HG02623 (cell line): ENCODE measurements around the gene MEX3D.
"Not testable (repeated sequence)": the region's sequence is repeated elsewhere in the genome, so short reads cannot be mapped to it uniquely, and the experiment has no call there.

Experiments used
- ATAC-seq: cut with Tn5 transposase; IDR thresholded peaks from one replicate; pipeline ENCODE4 v1.9.1; 2021; ENCODE audit warnings: moderate library complexity; ENCODE audit not compliant: unreplicated experiment

The MEX3D gene

GRCh38 chr19:1522061-1522460 lies 46.1 kb downstream of the MEX3D start:
- no peak for ATAC-seq

DNA sequence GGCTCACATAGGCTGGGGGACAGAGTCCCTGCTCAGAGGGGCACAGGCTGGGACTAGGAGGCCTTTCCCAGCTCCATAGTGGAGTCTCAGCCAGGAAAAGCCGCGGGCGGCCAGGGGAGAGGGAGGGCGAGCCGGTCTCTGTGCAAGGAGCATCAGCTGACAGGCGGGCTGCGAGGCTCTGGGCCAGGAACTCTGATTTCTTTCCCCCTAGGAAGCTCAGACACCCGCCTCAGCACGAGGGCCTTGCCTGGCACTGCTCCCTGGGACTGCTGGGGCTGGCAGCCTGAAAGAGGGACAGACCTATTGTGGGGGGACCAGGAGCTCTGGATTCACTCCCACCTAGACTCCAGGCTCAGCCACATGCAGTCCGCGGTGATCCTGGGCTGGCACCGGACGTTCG lies 46.5 kb downstream of the MEX3D start:
- no peak for ATAC-seq

DNA sequence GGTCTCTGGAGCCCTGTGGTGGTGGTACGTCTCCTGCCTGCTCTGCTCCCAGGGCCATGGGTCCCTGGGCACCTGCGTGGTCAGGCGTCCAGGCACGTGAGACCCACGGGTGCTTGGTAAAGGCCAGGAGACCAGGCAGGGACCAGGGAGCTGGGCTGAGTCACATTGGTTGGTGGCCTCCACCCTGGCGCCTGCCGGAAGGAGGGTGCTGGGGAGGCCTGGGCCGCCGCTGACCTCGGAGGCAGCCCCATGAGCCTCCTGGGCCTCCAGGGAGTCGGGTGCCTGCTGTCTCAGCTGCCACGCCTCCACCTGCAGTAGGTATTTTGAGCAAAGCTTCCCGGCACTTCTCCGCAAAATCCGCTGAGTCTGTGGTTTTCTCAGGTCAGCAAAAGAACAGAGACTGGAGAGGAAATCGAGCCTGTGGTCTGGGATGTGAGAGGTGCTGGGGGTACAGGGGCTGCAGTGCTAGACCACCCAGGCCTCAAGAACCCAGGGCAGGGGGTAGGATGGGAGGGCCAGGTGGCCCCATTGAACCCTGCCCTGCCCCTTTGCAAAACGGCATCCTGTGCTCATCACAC lies 47.8 kb downstream of the MEX3D start:
- ATAC-seq, result no peak

DNA sequence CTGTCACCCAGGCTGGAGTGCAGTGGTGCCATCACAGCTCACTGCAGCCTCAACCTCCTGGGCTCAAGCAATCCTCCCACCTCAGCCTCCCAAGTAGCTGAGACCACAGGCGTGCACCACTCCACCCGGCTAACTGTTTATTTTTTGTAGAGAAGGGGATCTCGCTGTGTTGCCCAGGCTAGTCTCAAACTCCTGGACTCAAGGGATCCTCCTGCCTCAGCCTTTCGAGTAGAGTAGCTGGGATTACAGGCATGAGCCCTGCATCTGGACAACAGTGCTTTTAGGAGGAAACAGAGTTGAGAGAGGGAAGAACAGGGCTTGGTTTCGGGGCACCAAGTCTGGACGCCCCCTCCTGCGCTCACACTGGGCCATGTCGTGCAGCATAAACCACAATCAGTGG lies 48.3 kb downstream of the MEX3D start:
- ATAC-seq, result not testable (repeated sequence)

- no peak for ATAC-seq
These were observed 49.7 kb downstream of the MEX3D start for GRCh38 chr19:1518471-1518870.

DNA sequence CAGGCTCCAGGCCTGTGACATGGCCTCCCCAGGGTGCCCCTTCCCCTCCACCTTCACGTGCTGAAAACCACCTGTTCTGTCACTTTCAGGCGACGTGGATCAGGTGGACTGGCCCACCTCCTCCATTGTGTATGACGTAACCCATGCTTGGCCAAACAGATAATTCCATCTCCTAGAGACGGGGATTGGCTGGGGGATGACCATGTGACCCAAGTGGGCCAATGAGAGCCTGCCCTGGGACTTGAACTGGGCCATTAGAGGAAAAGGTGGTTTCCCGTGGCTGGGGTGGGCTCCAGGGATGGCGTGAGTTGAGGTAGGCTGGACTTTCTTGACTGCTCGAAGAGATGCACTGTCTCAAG lies 51.8 kb downstream of the MEX3D start:
- ATAC-seq, result no peak

DNA sequence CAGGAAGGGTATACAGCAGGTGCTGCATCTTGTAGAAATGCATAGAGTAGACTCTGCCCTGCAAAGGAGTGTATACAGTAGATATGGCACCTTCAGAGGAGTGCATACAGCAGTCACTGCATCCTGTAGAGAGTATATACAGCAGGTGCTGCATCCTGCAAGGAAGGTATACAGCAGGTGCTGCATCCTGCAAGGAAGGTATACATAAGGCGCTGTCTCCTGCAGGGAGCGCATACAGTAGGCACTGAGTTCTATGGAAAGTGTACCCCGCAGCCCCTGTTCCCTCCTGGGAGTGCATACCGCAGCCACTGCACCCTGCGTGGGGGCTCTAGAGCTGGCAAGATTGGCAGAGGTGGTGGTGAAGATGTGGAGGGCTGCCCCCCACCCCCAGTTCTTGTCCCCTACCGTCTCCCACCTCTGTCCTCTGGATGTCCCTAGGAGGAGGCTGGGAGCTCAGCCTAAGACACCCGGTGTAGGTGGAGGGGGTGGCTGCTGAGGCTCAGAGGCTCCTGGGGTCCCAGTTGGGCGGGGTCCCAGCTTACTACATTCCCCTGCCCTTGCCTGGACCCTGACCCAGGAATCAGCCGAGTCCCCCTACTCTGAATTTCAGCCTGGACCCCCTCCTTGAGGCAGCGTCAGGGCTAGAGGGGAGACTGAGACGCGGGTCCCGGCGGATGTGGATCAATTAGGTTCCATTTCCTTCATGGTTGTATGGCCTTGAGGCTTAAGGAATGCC lies 53.0 kb downstream of the MEX3D start:
- ATAC-seq, result no peak

- ATAC-seq, result no peak
These were observed 53.8 kb downstream of the MEX3D start for GRCh38 chr19:1514295-1514661.

- no peak for ATAC-seq
These were observed 54.4 kb downstream of the MEX3D start for GRCh38 chr19:1513499-1514294.

DNA sequence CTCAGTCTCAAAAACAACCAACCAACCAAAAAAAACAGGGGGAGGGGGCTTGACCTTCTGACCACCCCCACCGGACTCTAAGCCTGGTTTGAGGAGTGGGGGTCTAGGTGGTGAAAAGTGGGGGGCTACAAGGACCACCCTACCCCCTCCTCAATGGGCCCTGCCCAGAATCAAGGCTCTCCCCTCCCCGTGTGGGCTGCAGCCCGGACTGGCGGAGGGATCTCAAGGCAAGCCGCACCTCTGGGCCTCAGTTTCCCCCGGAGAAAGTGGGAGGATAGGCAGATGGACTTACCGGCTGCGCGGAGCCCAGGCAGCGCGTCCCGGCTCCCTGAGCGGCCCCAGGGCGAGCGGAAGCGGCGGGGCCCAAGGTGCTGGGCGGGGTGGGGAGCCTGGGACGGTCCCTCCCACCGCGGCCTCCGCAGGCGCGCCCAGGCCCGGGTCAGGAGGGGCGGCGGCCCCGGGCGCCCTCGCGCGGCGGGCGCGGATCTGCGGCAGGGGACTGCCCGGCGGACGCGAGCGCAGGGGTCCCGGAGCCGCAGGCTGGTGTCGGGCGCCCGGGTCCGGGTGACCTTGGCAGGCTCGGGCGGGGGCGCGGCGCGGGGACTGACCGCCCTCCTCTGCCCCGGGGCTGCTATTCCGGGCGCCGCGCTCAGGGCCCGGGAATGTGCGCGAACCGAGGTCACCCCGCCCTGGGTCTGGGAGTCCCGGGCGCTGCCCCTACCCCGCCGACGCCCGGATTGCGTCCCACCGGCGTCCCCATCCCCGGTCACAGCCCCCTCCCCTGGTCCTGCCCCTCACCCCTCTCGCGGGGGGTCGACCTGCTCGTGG lies 55.2 kb downstream of the MEX3D start, which contains the start of gene ADAMTSL5:
ADAMTSL5 (minus strand) TSS at position 349 of the 828 bp plus-strand sequence. CDS start 2,076 bp downstream, outside the sequence.
- ATAC-seq, result no peak

GRCh38 chr19:1511318-1512317 lies 56.5 kb downstream of the MEX3D start:
- ATAC-seq, result no peak

GRCh38 chr19:1510807-1511206 lies 57.3 kb downstream of the MEX3D start:
- ATAC-seq, result no peak

- no peak for ATAC-seq
These were observed 57.7 kb downstream of the MEX3D start for GRCh38 chr19:1510442-1510806.

DNA sequence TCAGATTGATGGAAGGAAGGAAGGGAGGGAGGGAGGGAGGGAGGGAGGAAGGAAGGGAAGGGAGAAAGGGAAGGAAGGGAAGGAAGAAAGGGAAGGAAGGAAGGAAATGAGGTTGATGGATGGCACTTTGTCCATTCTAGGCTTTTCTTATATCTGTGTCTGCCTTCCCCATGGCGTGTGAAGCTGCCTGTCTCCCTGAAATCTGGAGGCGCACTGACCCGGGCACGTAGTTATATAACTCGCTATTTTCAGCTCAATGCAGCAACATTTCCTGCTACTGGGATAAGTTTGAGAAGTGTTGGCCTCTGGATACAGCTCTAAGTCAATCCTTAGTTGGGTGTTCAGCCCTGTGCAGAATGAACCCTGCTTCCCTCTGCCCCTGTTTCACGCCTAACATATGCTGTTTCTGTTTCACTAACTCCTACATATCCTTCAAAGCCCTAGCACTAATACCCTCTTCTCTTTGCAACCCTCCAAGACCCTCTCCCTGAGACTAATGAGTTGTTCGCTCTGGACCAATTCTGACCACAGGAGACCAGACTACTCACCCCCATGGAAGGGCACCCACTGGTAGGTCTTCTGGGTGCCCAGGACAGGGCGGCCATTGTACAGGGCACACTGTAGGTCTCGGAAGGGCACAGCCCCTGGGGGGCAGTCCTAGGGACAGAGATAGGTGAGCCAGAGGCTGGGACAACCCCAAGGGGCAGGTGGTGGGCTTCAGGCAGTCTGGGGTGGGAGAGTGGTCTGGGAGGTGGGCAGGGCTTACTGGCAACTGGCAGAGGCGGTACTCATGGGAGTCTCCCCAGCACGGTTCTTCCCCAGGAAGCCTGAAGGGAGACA lies 58.3 kb downstream of the MEX3D start:
- no peak for ATAC-seq

- ATAC-seq, result no peak
These were observed 59.6 kb downstream of the MEX3D start for GRCh38 chr19:1508507-1508856.

GRCh38 chr19:1507763-1508506 lies 60.2 kb downstream of the MEX3D start:
- ATAC-seq, result no peak

GRCh38 chr19:1507192-1507660 lies 60.9 kb downstream of the MEX3D start:
- ATAC-seq, result no peak
